ENCODE results near the gene PRKN.

PRKN gene

GRCh38 chr6:162613310-162613709, 114.3 kb downstream of the PRKN start:
- Histone ChIP-seq H3K36me3 (ENCODE audit: insufficient read depth, low read depth, low read length) (no peaks in the 10 kb centered on the region), H3K9me3 (ENCODE audit: insufficient read depth, low read depth, low read length) (no peaks in the 10 kb centered on the region), H3K27ac (ENCODE audit: low read length) (no peak overlapping the region), H3K4me3 (ENCODE audit: low read length) (no peak overlapping the region), H3K9ac (ENCODE audit: low read depth, low read length) (no peak overlapping the region), H3K4me1 (ENCODE audit: insufficient read depth, low read length) (no peaks in the 10 kb centered on the region), H3K27me3 (ENCODE audit: insufficient read depth, low read length) (no peaks in the 10 kb centered on the region)

GRCh38 chr6:162612613-162613012, 115.0 kb downstream of the PRKN start:
- no peaks in the 10 kb centered on the region for H3K9me3 ChIP-seq (ENCODE audit: insufficient read depth, low read depth, low read length)
- H3K36me3 ChIP-seq (ENCODE audit: insufficient read depth, low read depth, low read length): no peaks in the 10 kb centered on the region
- no peak overlapping the region for H3K4me3 ChIP-seq (ENCODE audit: low read length)
- no peaks in the 10 kb centered on the region for H3K4me1 ChIP-seq (ENCODE audit: insufficient read depth, low read length)
- H3K27ac ChIP-seq (ENCODE audit: low read length): no peak overlapping the region
- H3K9ac ChIP-seq (ENCODE audit: low read depth, low read length): no peak overlapping the region
- no peaks in the 10 kb centered on the region for H3K27me3 ChIP-seq (ENCODE audit: insufficient read depth, low read length)

GRCh38 chr6:162610351-162610750, 117.2 kb downstream of the PRKN start:
- Histone ChIP-seq H3K36me3 (ENCODE audit: insufficient read depth, low read depth, low read length) (no peaks in the 10 kb centered on the region), H3K4me3 (ENCODE audit: low read length) (no peak overlapping the region), H3K9ac (ENCODE audit: low read depth, low read length) (no peak overlapping the region), H3K4me1 (ENCODE audit: insufficient read depth, low read length) (no peaks in the 10 kb centered on the region), H3K9me3 (ENCODE audit: insufficient read depth, low read depth, low read length) (no peaks in the 10 kb centered on the region), H3K27me3 (ENCODE audit: insufficient read depth, low read length) (no peaks in the 10 kb centered on the region), H3K27ac (ENCODE audit: low read length) (no peak overlapping the region)

- H3K27me3 ChIP-seq (ENCODE audit: insufficient read depth, low read length): no peaks in the 10 kb centered on the region
- H3K9me3 ChIP-seq (ENCODE audit: insufficient read depth, low read depth, low read length): no peaks in the 10 kb centered on the region
- no peak overlapping the region for H3K27ac ChIP-seq (ENCODE audit: low read length)
- H3K36me3 ChIP-seq (ENCODE audit: insufficient read depth, low read depth, low read length): no peaks in the 10 kb centered on the region
- peaks cover 3% of the 10 kb centered on the region; the same call in 1 of the 2 replicates for H3K4me1 ChIP-seq (ENCODE audit: insufficient read depth, low read length)
- H3K4me3 ChIP-seq (ENCODE audit: low read length): no peak overlapping the region
- no peak overlapping the region for H3K9ac ChIP-seq (ENCODE audit: low read depth, low read length)
Observed at GRCh38 chr6:162605881-162606280, 121.7 kb downstream of the PRKN start.

- no peaks in the 10 kb centered on the region for H3K9me3 ChIP-seq (ENCODE audit: insufficient read depth, low read depth, low read length)
- H3K27ac ChIP-seq (ENCODE audit: low read length): no peak overlapping the region
- no peaks in the 10 kb centered on the region for H3K27me3 ChIP-seq (ENCODE audit: insufficient read depth, low read length)
- peaks cover 3% of the 10 kb centered on the region; the same call in 1 of the 2 replicates for H3K4me1 ChIP-seq (ENCODE audit: insufficient read depth, low read length)
- H3K9ac ChIP-seq (ENCODE audit: low read depth, low read length): no peak overlapping the region
- no peaks in the 10 kb centered on the region for H3K36me3 ChIP-seq (ENCODE audit: insufficient read depth, low read depth, low read length)
- no peak overlapping the region for H3K4me3 ChIP-seq (ENCODE audit: low read length)
Observed at GRCh38 chr6:162603231-162604015, 124.1 kb downstream of the PRKN start.

- Histone ChIP-seq H3K9me3 (ENCODE audit: insufficient read depth, low read depth, low read length) (no peaks in the 10 kb centered on the region), H3K27me3 (ENCODE audit: insufficient read depth, low read length) (no peaks in the 10 kb centered on the region), H3K4me3 (ENCODE audit: low read length) (no peak overlapping the region), H3K27ac (ENCODE audit: low read length) (no peak overlapping the region), H3K4me1 (ENCODE audit: insufficient read depth, low read length) (peaks cover 3% of the 10 kb centered on the region; the same call in 1 of the 2 replicates), H3K36me3 (ENCODE audit: insufficient read depth, low read depth, low read length) (no peaks in the 10 kb centered on the region), H3K9ac (ENCODE audit: low read depth, low read length) (no peak overlapping the region)
Observed at GRCh38 chr6:162602759-162603158, 124.8 kb downstream of the PRKN start.

GRCh38 chr6:162596676-162597075, 130.9 kb downstream of the PRKN start:
- Histone ChIP-seq H3K9me3 (ENCODE audit: insufficient read depth, low read depth, low read length) (no peaks in the 10 kb centered on the region), H3K36me3 (ENCODE audit: insufficient read depth, low read depth, low read length) (no peaks in the 10 kb centered on the region), H3K27ac (ENCODE audit: low read length) (no peak overlapping the region), H3K4me3 (ENCODE audit: low read length) (no peak overlapping the region), H3K9ac (ENCODE audit: low read depth, low read length) (no peak overlapping the region), H3K27me3 (ENCODE audit: insufficient read depth, low read length) (no peaks in the 10 kb centered on the region), H3K4me1 (ENCODE audit: insufficient read depth, low read length) (no peaks in the 10 kb centered on the region)

- H3K9ac ChIP-seq (ENCODE audit: low read depth, low read length): no peak overlapping the region
Observed at GRCh38 chr6:162591517-162591916, 136.0 kb downstream of the PRKN start.

GRCh38 chr6:162581988-162582780, 145.4 kb downstream of the PRKN start:
- Histone ChIP-seq H3K4me3 (ENCODE audit: low read length) (no peak overlapping the region), H3K27me3 (ENCODE audit: insufficient read depth, low read length) (no peaks in the 10 kb centered on the region), H3K9ac (ENCODE audit: low read depth, low read length) (no peak overlapping the region), H3K4me1 (ENCODE audit: insufficient read depth, low read length) (peaks cover 2% of the 10 kb centered on the region; the same call in 1 of the 2 replicates), H3K27ac (ENCODE audit: low read length) (no peak overlapping the region), H3K9me3 (ENCODE audit: insufficient read depth, low read depth, low read length) (no peaks in the 10 kb centered on the region), H3K36me3 (ENCODE audit: insufficient read depth, low read depth, low read length) (no peaks in the 10 kb centered on the region)

More at GRCh38 chr6:162591517-162591916, 136.0 kb downstream of the PRKN start:
- Histone ChIP-seq H3K4me1 (ENCODE audit: insufficient read depth, low read length) (no peaks in the 10 kb centered on the region), H3K4me3 (ENCODE audit: low read length) (no peak overlapping the region), H3K9me3 (ENCODE audit: insufficient read depth, low read depth, low read length) (no peaks in the 10 kb centered on the region), H3K27me3 (ENCODE audit: insufficient read depth, low read length) (no peaks in the 10 kb centered on the region), H3K27ac (ENCODE audit: low read length) (no peak overlapping the region), H3K36me3 (ENCODE audit: insufficient read depth, low read depth, low read length) (no peaks in the 10 kb centered on the region)

GRCh38 chr6:162580619-162581018, 146.9 kb downstream of the PRKN start:
- peaks cover 2% of the 10 kb centered on the region; the same call in 1 of the 2 replicates for H3K4me1 ChIP-seq (ENCODE audit: insufficient read depth, low read length)
- no peaks in the 10 kb centered on the region for H3K27me3 ChIP-seq (ENCODE audit: insufficient read depth, low read length)
- H3K4me3 ChIP-seq (ENCODE audit: low read length): no peak overlapping the region
- no peak overlapping the region for H3K9ac ChIP-seq (ENCODE audit: low read depth, low read length)
- H3K27ac ChIP-seq (ENCODE audit: low read length): no peak overlapping the region
- no peaks in the 10 kb centered on the region for H3K36me3 ChIP-seq (ENCODE audit: insufficient read depth, low read depth, low read length)
- H3K9me3 ChIP-seq (ENCODE audit: insufficient read depth, low read depth, low read length): no peaks in the 10 kb centered on the region

GRCh38 chr6:162576016-162576415, 151.6 kb downstream of the PRKN start:
- Histone ChIP-seq H3K27ac (ENCODE audit: low read length) (no peak overlapping the region), H3K9me3 (ENCODE audit: insufficient read depth, low read depth, low read length) (no peaks in the 10 kb centered on the region), H3K9ac (ENCODE audit: low read depth, low read length) (no peak overlapping the region), H3K4me3 (ENCODE audit: low read length) (no peak overlapping the region), H3K27me3 (ENCODE audit: insufficient read depth, low read length) (no peaks in the 10 kb centered on the region), H3K36me3 (ENCODE audit: insufficient read depth, low read depth, low read length) (no peaks in the 10 kb centered on the region), H3K4me1 (ENCODE audit: insufficient read depth, low read length) (no peaks in the 10 kb centered on the region)

GRCh38 chr6:162572240-162572639, 155.3 kb downstream of the PRKN start:
- Histone ChIP-seq H3K36me3 (ENCODE audit: insufficient read depth, low read depth, low read length) (no peaks in the 10 kb centered on the region), H3K9me3 (ENCODE audit: insufficient read depth, low read depth, low read length) (peaks cover 4% of the 10 kb centered on the region; the same call in 1 of the 2 replicates), H3K4me3 (ENCODE audit: low read length) (no peak overlapping the region), H3K9ac (ENCODE audit: low read depth, low read length) (no peak overlapping the region), H3K4me1 (ENCODE audit: insufficient read depth, low read length) (no peaks in the 10 kb centered on the region), H3K27ac (ENCODE audit: low read length) (no peak overlapping the region), H3K27me3 (ENCODE audit: insufficient read depth, low read length) (no peaks in the 10 kb centered on the region)

Data from iPS-20b (cell line).